HG03439 (cell line): ENCODE results near the gene DOK7.

Experiments
- ATAC-seq: cut with Tn5 transposase; IDR thresholded peaks from one replicate; pipeline ENCODE4 v1.9.1; 2021; ENCODE audit warnings: mild to moderate bottlenecking, moderate library complexity; ENCODE audit not compliant: unreplicated experiment

Gene DOK7, protein sequence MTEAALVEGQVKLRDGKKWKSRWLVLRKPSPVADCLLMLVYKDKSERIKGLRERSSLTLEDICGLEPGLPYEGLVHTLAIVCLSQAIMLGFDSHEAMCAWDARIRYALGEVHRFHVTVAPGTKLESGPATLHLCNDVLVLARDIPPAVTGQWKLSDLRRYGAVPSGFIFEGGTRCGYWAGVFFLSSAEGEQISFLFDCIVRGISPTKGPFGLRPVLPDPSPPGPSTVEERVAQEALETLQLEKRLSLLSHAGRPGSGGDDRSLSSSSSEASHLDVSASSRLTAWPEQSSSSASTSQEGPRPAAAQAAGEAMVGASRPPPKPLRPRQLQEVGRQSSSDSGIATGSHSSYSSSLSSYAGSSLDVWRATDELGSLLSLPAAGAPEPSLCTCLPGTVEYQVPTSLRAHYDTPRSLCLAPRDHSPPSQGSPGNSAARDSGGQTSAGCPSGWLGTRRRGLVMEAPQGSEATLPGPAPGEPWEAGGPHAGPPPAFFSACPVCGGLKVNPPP

DNA sequence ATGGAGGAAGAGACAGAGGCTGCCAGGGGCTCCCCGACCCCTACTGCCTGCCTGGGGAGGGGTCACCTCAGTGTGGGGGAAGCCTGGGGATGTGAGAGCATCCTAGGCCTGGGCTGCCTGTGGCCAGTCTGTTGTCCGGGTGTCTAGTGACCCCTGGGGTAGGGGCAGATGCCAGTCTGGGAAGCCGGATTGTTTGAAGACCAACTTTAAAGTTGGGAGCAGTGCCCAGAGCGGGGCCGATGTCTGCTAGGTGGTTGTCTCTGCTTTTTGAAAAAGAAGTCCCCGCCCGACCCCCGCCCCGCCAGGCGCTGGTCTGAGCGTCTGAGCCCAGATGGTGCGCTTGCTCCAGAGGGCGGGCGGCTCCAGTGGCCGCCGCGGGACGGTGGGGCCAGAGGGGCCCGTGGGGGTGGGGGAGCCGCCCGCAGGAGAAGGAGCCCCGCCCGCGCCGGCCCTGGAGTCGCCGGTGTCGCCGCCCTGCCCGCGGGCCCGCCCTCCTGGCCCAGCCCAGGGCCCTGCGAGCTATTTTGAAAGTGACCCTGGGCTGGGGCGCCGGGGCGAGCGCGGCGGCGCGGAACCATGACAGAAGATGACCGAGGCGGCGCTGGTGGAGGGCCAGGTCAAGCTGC lies at the start of gene DOK7:
Gene DOK7 (plus strand): TSS at position 517 of the 626 bp plus-strand sequence. CDS start 70 bp downstream, at position 587.
- ATAC-seq = no peak

DNA sequence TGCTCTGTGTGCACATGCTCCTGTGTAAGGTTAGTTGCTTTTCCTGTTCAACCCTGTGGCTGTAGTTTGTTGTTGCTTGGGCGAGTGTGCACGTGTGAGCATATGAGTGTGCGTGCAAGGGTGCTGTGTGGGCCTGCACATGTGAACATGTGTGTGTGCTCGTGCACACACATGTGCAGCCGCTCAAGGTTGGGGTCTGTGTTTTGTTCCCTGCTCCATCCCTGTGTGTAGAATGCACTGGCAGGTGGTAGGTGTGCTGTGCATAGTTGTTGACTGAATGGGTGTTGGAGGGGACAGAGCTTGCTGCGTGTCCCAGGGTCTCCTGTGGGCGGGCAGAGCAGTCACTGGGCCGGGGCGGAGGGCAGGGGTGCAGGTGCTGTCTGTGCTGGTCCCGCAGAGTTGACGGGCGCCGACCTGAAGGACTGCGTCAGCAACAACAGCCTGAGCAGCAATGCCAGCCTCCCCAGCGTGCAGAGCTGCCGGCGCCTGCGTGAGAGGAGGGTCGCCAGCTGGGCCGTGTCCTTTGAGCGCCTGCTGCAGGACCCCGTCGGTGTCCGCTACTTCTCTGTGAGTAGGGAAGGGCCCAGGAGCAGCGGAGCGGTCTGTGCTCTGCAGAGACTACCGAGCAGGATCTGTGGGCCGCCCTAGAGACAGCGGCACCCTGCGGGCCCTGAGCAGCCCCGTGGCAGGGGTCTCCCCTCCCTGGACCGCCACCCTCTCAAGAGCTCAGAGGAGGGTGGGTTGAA lies 49.3 kb upstream of the DOK7 start:
- ATAC-seq = no peak

- ATAC-seq = no peak
Measured at GRCh38 chr4:3414421-3415279, 48.5 kb upstream of the DOK7 start.

DNA sequence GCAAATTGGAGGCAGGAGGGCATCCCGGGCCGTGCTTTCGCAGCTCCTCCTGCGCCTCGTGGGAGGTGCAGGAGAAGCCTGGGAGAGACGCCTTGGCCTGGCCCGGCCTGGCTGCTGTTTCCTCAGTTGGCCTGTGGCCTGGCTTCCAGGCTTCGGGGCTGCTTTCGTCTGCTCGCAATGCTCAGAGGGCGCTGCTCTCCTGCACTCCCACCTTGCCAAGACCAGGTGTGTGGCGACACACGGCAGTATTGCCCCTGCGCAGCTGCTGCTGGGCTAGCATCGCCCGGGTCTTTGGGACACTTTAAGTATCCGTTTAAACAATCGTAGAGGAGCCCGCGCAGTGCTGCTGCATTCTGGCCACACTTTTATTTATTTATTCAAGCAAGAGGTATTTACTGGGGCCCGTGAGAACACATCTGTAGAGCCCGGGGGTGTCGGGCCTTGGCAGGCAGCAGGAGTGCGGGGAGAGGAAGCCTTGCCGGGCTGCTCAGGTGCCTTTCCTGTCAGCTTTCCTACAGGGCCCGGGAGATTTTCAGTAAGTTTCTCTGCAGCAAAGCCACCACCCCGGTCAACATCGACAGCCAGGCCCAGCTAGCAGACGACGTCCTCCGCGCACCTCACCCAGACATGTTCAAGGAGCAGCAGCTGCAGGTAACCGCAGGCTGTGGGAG lies 47.5 kb upstream of the DOK7 start:
- no peak for ATAC-seq

GRCh38 chr4:3416270-3416669 lies 46.8 kb upstream of the DOK7 start:
- ATAC-seq = no peak

DNA sequence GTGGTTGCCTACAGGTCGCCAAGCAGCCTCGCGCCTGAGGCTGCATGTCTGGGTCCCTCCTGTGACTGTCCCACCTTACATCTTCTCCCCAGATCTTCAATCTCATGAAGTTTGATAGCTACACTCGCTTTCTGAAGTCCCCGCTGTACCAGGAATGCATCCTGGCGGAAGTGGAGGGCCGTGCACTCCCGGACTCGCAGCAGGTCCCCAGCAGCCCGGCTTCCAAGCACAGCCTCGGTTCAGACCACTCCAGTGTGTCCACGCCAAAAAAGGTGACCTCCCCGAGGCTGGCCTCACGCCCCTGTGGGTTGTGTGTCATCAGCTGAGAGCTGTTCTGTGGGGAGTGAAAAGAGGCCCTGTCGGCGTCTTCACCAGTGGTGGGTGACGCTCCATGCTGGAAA lies 46.3 kb upstream of the DOK7 start:
- ATAC-seq = no peak

GRCh38 chr4:3417448-3417847 lies 45.7 kb upstream of the DOK7 start:
- no peak for ATAC-seq

- no peak for ATAC-seq
Measured at GRCh38 chr4:3418029-3418762, 44.9 kb upstream of the DOK7 start.

DNA sequence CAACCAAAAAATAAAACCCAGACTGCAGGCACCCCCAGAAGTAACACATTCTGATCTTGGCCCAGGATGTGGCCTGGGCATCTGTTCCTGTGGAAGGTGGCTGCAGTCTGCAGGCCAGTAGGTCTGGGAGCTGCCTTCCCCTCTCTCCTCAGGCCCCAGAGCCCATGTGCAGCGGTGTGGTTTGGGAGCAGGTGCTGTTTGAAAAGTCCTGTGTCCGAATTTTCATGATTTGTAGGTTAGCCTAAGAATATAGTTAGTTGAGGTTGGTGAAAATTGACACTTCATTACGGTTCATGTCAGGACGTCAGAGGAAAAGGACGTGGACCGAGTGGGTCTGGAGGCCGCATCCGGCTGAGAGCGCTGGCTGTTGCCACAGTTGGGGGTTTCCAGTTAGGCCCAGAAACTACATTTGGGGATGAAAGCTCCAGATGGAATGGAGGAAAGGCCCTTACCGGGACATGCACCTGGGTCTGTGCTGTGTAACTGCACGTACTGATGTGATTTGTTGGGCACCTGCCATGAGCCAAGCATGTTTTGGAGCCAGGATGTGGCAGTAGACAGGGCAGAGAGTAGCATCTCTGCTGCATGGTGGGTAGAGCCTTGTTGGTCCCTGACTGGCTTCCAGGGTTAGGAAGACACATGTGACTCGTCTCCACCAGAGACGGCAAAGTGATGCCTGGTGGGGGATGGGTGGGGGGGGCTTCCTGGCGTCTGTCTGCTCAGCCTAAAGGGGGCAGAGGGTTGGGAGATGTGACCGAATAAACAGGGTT lies 43.1 kb upstream of the DOK7 start:
- no peak for ATAC-seq

GRCh38 chr4:3420606-3420955 lies 42.5 kb upstream of the DOK7 start:
- ATAC-seq = no peak

GRCh38 chr4:3420956-3421355 lies 42.1 kb upstream of the DOK7 start:
- ATAC-seq = no peak

- ATAC-seq = no peak
Measured at GRCh38 chr4:3421470-3421869, 41.6 kb upstream of the DOK7 start.

DNA sequence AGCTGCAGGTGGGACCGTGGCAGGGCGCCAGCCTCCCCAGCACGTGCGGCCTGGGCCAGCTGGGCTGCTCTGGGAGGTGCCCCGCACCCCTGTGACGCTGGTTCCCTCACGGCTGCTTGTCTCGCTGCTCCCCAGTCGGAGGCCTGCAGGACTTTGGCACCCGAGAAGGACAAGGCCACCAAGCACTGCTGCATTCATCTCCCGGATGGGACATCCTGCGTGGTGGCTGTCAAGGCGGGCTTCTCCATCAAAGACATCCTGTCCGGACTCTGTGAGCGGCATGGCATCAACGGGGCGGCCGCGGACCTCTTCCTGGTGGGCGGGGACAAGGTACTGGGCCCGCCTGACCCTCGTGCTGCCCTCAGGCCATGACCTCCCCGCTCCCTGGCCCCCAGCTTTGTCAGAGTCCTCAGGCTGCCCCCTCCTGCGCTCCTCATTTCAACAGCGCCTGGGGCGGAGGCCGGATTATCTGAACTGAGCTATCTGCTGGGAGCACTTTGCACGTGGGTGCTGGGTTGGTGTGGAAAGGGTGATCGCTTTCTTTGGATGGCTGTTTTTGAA lies 40.8 kb upstream of the DOK7 start:
- ATAC-seq = no peak

GRCh38 chr4:3422808-3423297 lies 40.3 kb upstream of the DOK7 start:
- no peak for ATAC-seq

DNA sequence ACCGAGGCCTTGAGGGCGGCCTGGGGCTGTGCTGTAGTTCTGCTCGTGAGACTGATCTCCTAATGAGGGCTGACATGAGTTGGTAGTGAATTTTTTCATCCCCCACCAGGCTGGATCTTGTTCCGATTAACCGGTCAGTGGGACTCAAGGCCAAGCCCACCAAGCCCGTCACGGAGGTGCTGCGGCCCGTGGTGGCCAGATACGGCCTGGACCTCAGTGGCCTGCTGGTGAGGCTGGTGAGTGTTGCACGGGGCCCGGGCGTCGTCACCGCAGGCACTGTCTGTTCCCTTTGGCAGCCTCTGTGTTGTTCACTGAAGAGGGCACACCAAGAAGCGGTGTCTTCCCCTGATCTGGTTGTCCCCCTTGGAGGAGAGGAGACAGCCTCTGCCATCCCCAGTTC lies 39.7 kb upstream of the DOK7 start:
- ATAC-seq = no peak

DNA sequence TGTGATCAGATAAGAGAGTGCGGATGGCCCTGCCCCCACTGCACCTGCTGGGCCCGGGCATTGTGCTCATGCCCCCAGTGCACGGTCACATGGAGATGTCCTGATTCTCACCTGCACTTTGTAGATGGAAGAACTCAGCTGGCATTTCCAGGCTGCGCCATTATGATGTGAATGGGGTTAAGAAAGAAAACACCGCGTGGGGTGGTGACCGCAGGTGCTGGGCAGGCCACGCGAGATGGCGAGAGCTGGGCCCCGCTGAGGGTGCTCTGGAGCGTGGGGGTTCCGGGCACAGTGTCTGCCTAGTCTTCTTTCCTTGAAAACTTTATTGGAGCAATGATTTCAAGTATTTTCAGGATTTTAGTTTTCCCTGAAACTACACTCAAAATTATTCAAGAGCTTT lies 39.2 kb upstream of the DOK7 start:
- ATAC-seq = no peak

DNA sequence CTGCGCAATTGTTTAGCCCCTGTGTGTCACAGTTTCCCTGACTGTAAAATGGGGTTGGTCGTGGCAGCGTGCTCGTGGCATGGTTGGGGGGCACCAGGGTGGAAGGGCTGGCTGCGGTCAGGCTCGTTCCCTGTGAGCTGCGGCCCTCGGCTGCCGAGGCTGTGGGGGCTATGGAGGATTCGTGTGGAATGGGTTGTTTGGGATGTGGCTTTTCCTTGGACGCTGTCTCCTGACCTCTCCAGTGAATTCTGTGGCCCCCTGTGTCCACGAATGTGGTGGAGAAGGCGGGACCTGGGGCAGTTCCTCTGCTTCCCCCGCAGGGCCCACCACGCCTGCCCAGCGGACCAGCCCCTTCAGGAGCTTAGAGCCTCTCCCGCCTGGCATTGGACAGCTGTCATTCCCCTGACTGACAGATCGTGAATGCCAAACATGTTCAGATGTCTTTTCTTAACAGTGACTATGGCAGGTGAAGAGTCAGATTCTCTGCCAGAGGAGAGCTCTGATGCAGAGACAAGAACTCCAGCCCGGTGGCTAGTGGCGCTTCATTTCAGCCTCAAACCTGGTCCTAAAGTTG lies 38.5 kb upstream of the DOK7 start:
- ATAC-seq = no peak
